Suprapubic skin (tissue), 4 donors: ENCODE measurements around the gene FBXL22. TPM values are rescaled to one million over a fixed set of nuclear protein-coding genes. Genes with fewer than 3 reads are reported as not detected.

Experiments used
- DNase-seq, 2 donors: peaks; one replicate each; pipeline ENCODE4 v3.0.0-alpha.2; 2019; ENCODE audit warnings: low spot score in 2 of 2
- H3K27ac ChIP-seq: fragments of 200-600 bp; sonication (generic); one replicate; pipeline ENCODE4 v1.5.1; 2019
- H3K27me3 ChIP-seq: fragments of 200-600 bp; sonication (generic); one replicate; pipeline ENCODE4 v1.5.1; 2019
- H3K36me3 ChIP-seq: fragments of 200-600 bp; sonication (generic); one replicate; pipeline ENCODE4 v1.5.1; 2019
- H3K4me1 ChIP-seq: fragments of 200-600 bp; sonication (generic); one replicate; pipeline ENCODE4 v1.5.1; 2019
- H3K4me3 ChIP-seq: fragments of 200-600 bp; sonication (generic); one replicate; pipeline ENCODE4 v1.5.1; 2019; ENCODE audit warnings: mild to moderate bottlenecking
- H3K9me3 ChIP-seq: fragments of 200-600 bp; sonication (generic); one replicate; pipeline ENCODE4 v1.5.1; 2019
- EP300 ChIP-seq: sonication (generic); formaldehyde crosslinking; IDR thresholded peaks from one replicate; pipeline ENCODE4 v1.6.1; 2017; ENCODE audit warnings: antibody characterized with exemption
- POLR2A ChIP-seq, 2 donors: fragments of 450-650 bp; IDR thresholded peaks; one replicate each; pipeline ENCODE4 v1.6.1; 2017; ENCODE audit warnings: antibody characterized with exemption in 2 of 2, mild to moderate bottlenecking in 2 of 2, moderate library complexity in 2 of 2
- POLR2AphosphoS5 ChIP-seq, 3 donors: sonication (generic); formaldehyde crosslinking; IDR thresholded peaks; one replicate each; pipeline ENCODE4 v1.6.1; 2017; ENCODE audit warnings: antibody characterized with exemption in 3 of 3
- WGBS: methylation state at CpG from one replicate; pipeline ENCODE4 v1.1.5; 2018; 5-methylcytosine and 5-hydroxymethylcytosine counted together
- total RNA-seq, 4 donors: library from RNA; depleted of rRNA; stranded (reverse); fragments of >200 nt; gene quantifications; one replicate each; pipeline ENCODE4 v1.1.0, GENCODE V29; 2016
- TF ChIP-seq, protein P1 (sequence below), 2 donors: fragments of 200-600 bp in 1 of 2; fragments of 450-650 bp in 1 of 2; sonication (generic) in 1 of 2; IDR thresholded peaks; one replicate each; pipeline ENCODE4 v1.5.1; 2016 to 2019; ENCODE audit warnings: antibody characterized with exemption in 2 of 2, mild to moderate bottlenecking in 1 of 2, moderate library complexity in 1 of 2

The FBXL22 gene
- total RNA-seq, 4 donors from 2014 or later, result 1.5 to 2.2 (median 1.5) TPM; not detected in 1

DNA sequence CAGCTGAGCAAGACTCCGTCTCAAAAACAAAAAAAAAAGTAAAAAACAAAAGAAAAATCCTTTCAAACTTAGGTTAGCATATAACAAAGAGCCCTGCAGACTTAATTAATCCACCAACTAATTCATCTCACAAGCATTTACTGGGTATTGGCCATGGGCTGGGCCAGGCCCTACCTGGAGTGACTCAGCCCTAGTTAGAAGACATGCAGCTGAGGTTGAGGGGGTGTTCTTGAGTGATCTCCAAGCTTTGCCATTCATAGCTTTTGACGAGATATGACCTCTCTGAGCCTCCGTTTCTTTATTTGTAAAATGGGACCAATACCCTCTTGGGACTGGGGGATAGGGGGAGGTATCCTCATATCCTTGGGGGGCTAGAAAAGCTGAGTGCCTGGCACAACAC lies 7.8 kb downstream of the FBXL22 start:
- 88% methylated on average over 3 of the region's 3 CpGs for WGBS
- no peak for DNase-seq
- Histone ChIP-seq H3K36me3 (peaks cover 23% of the 10 kb centered on the region), H3K27me3 (no peaks in the 10 kb centered on the region), H3K9me3 (no peaks in the 10 kb centered on the region), H3K27ac (no peak overlapping the region), H3K4me1 (peaks cover 19% of the 10 kb centered on the region), H3K4me3 (no peak overlapping the region)
- TF ChIP-seq, protein P1, sequence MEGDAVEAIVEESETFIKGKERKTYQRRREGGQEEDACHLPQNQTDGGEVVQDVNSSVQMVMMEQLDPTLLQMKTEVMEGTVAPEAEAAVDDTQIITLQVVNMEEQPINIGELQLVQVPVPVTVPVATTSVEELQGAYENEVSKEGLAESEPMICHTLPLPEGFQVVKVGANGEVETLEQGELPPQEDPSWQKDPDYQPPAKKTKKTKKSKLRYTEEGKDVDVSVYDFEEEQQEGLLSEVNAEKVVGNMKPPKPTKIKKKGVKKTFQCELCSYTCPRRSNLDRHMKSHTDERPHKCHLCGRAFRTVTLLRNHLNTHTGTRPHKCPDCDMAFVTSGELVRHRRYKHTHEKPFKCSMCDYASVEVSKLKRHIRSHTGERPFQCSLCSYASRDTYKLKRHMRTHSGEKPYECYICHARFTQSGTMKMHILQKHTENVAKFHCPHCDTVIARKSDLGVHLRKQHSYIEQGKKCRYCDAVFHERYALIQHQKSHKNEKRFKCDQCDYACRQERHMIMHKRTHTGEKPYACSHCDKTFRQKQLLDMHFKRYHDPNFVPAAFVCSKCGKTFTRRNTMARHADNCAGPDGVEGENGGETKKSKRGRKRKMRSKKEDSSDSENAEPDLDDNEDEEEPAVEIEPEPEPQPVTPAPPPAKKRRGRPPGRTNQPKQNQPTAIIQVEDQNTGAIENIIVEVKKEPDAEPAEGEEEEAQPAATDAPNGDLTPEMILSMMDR (IDR thresholded peaks at IDR 0.05), result no peak
- TF ChIP-seq POLR2A (IDR thresholded peaks at IDR 0.05) (no peak), EP300 (no peak), POLR2AphosphoS5 (IDR thresholded peaks at IDR 0.05) (no peak)

DNA sequence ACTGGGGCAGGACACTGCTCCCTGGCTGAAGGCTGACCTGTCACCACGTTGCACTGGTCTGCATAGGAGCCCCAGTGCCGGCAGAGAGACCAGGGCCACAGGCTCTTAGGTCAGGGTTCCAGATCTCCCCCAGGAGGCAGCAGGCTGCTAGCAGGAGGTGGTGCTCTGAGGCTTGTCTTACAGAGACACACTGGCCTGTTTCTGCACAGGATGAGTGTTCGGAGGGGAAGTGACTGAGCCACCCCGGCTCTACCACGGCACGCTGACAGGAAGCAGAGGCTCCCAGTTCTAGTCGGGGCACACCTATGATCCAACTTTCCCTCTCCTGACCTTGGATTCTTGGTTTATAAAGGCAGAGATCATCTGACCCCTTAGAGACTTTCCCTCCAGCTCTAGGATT lies 8.6 kb downstream of the FBXL22 start:
- TF ChIP-seq POLR2AphosphoS5 (IDR thresholded peaks at IDR 0.05) (no peak), EP300 (no peak), POLR2A (IDR thresholded peaks at IDR 0.05) (no peak)
- TF ChIP-seq, protein P1 (IDR thresholded peaks at IDR 0.05), result no peak

DNA sequence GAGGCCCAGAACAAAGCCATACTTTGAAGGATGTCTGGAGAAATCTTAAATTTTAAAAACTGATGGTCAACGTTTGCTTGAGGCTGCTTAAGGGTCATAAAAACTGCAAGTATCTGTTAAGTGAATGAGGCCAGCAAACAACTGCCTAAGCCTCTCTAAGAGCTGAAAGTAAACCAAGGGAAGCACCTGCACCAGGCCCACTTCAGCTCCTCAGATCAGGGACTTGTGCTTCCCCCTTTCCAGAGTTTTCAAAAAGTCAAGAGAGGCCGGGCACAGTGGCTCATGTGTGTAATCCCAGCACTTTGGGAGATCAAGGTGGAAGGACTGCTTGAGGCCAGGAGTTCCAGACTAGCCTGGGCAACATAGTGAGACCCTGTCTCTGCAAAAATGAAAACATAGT lies 9.1 kb downstream of the FBXL22 start:
- Histone ChIP-seq H3K27ac (no peak overlapping the region), H3K27me3 (no peaks in the 10 kb centered on the region), H3K4me3 (no peak overlapping the region), H3K9me3 (no peaks in the 10 kb centered on the region), H3K36me3 (peaks cover 27% of the 10 kb centered on the region), H3K4me1 (peaks cover 27% of the 10 kb centered on the region)
- TF ChIP-seq EP300, result no peak
- TF ChIP-seq POLR2A (IDR thresholded peaks at IDR 0.05), result no peak
- TF ChIP-seq, protein P1 (IDR thresholded peaks at IDR 0.05), result no peak
- no peak for TF ChIP-seq POLR2AphosphoS5 (IDR thresholded peaks at IDR 0.05)
- no peak for DNase-seq
- WGBS, result 60% methylated on average over 2 of the region's 2 CpGs

More for the DNA sequence above, 8.6 kb downstream of the FBXL22 start:
- 42% methylated on average over 5 of the region's 7 CpGs for WGBS
- Histone ChIP-seq H3K9me3 (no peaks in the 10 kb centered on the region), H3K27ac (no peak overlapping the region), H3K27me3 (no peaks in the 10 kb centered on the region), H3K36me3 (peaks cover 23% of the 10 kb centered on the region), H3K4me1 (peaks cover 24% of the 10 kb centered on the region), H3K4me3 (no peak overlapping the region)
- no peak for DNase-seq

DNA sequence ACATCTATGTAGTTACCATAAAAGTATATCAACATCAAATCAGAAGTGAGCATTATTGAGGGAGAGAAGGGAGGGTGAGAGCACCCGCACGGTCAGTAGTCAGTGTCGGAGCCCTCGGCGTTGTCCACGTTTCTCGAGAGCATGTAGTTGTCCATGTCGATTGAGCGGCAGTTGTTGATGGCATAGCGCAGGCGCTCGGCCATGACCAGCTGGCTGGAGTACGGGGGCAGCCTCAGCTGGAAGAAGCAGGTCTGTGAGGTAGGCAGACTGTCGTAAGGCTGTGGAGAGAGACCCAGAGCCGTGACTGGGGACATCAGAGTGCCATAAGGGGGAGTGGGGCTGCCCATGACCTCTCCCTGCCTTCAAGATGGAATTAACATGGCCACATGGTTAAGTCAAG lies 11.8 kb downstream of the FBXL22 start:
- WGBS, result 96% methylated on average over 15 of the region's 15 CpGs
- no peak for DNase-seq
- no peak for TF ChIP-seq POLR2A (IDR thresholded peaks at IDR 0.05)
- no peak for TF ChIP-seq EP300
- TF ChIP-seq, protein P1 (IDR thresholded peaks at IDR 0.05), result no peak
- TF ChIP-seq POLR2AphosphoS5 (IDR thresholded peaks at IDR 0.05), result no peak
- H3K4me1 ChIP-seq, result peaks cover 19% of the 10 kb centered on the region
- no peaks in the 10 kb centered on the region for H3K27me3 ChIP-seq
- H3K36me3 ChIP-seq, result peaks cover 49% of the 10 kb centered on the region
- no peaks in the 10 kb centered on the region for H3K9me3 ChIP-seq
- H3K4me3 ChIP-seq, result no peak overlapping the region
- no peak overlapping the region for H3K27ac ChIP-seq

DNA sequence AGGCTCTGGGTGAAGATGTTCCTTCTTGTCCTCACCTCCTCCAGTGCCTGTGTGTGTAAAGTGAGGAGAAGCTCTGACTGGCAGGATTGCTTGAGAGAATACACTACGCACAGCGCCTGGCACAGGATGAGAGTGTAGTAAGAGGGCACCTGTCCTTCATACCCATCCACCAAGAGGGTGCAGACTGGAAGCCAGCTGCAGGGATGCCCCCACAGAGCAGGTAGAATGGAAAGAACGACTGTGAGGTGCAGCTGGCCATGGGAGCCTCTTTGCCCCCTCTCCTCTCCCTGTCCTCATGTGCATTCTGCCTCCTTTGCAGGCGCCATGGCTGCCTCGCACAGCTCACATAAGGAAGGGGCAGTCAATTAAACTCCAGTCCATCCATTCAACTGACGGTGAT lies 12.3 kb downstream of the FBXL22 start:
- Histone ChIP-seq H3K27ac (no peak overlapping the region), H3K4me3 (no peak overlapping the region), H3K9me3 (no peaks in the 10 kb centered on the region), H3K36me3 (peaks cover 53% of the 10 kb centered on the region), H3K27me3 (no peaks in the 10 kb centered on the region), H3K4me1 (peaks cover 19% of the 10 kb centered on the region)
- TF ChIP-seq POLR2AphosphoS5 (IDR thresholded peaks at IDR 0.05), result no peak
- TF ChIP-seq EP300, result no peak
- TF ChIP-seq POLR2A (IDR thresholded peaks at IDR 0.05), result no peak
- TF ChIP-seq, protein P1 (IDR thresholded peaks at IDR 0.05), result no peak
- no peak for DNase-seq
- 90% methylated on average over 6 of the region's 6 CpGs for WGBS
